Islet precursor cell (in vitro differentiated cells): Measurements from ENCODE around the gene MAPT.
A peak's percentile ranks its signal among the peaks of the same experiment; 100 is the strongest.
"Not testable (repeated sequence)": the region's sequence is repeated elsewhere in the genome, so short reads cannot be mapped to it uniquely, and the experiment has no call there.

Experiments
- DNase-seq: peaks from one replicate; pipeline ENCODE4 v3.0.0-alpha.2; 2018

The MAPT gene

GRCh38 chr17:45997166-45997565 lies 102.8 kb downstream of the MAPT start:
- DNase-seq: no peak

- no peak for DNase-seq
Observed at GRCh38 chr17:45997624-45998023, 103.3 kb downstream of the MAPT start.

- no peak for DNase-seq
Observed at GRCh38 chr17:45998987-45999899, 104.9 kb downstream of the MAPT start, which contains the start of gene STH. Gene STH, plus strand, starts transcription at chr17:45999250. Its CDS starts 30 bp downstream, at chr17:45999280.

- DNase-seq: no peak
Observed at GRCh38 chr17:45999900-46000290, 105.5 kb downstream of the MAPT start.

- no peak for DNase-seq
Observed at GRCh38 chr17:46000292-46000691, 105.9 kb downstream of the MAPT start.

- no peak for DNase-seq
Observed at GRCh38 chr17:46000757-46001156, 106.4 kb downstream of the MAPT start.

- DNase-seq: peak; percentile 88
Observed at GRCh38 chr17:46001390-46002310, 107.3 kb downstream of the MAPT start.

GRCh38 chr17:46002311-46002972 lies 108.1 kb downstream of the MAPT start:
- peak; percentile 93 for DNase-seq

- DNase-seq: no peak
Observed at GRCh38 chr17:46002973-46003316, 108.6 kb downstream of the MAPT start.

- no peak for DNase-seq
Observed at GRCh38 chr17:46003907-46004748, 109.8 kb downstream of the MAPT start.

GRCh38 chr17:46006082-46006481 lies 111.7 kb downstream of the MAPT start:
- DNase-seq: not testable (repeated sequence)

- DNase-seq: no peak
Observed at GRCh38 chr17:46007461-46007965, 113.2 kb downstream of the MAPT start.

- DNase-seq: no peak
Observed at GRCh38 chr17:46008591-46008990, 114.2 kb downstream of the MAPT start.

- DNase-seq: no peak
Observed at GRCh38 chr17:46009681-46010596, 115.6 kb downstream of the MAPT start.

- peak; percentile 66 for DNase-seq
Observed at GRCh38 chr17:46010597-46011186, 116.3 kb downstream of the MAPT start.

GRCh38 chr17:46011711-46012505 lies 117.6 kb downstream of the MAPT start:
- DNase-seq: no peak

GRCh38 chr17:46012506-46013079 lies 118.2 kb downstream of the MAPT start:
- no peak for DNase-seq

- peak; percentile 47 for DNase-seq
Observed at GRCh38 chr17:46013127-46013501, 118.8 kb downstream of the MAPT start.

- peak; percentile 76 for DNase-seq
Observed at GRCh38 chr17:46013502-46014165, 119.3 kb downstream of the MAPT start.
